Subcutaneous abdominal adipose tissue (tissue), 5 donors: ENCODE results near the gene ZNF219.
A peak's percentile ranks its signal among the peaks of the same experiment; 100 is the strongest.

Experiments
- H3K27ac ChIP-seq: one replicate; pipeline ENCODE4 v1.7.0; 2013; ENCODE audit warnings: low read depth, mild to moderate bottlenecking, inconsistent platforms, low read length, moderate library complexity
- H3K27me3 ChIP-seq, 5 donors: one replicate each; pipeline ENCODE4 v1.7.0; 2013; ENCODE audit warnings: low read length in 5 of 5, inconsistent platforms in 1 of 5; ENCODE audit not compliant: control insufficient read depth in 5 of 5, insufficient read depth in 4 of 5
- H3K36me3 ChIP-seq, 5 donors: one replicate each; pipeline ENCODE4 v1.7.0; 2013; ENCODE audit warnings: low read length in 5 of 5; ENCODE audit not compliant: control insufficient read depth in 5 of 5, insufficient read depth in 5 of 5
- H3K4me1 ChIP-seq, 5 donors: one replicate each; pipeline ENCODE4 v1.7.0; 2013; ENCODE audit warnings: low read length in 5 of 5, mild to moderate bottlenecking in 3 of 5, moderate library complexity in 1 of 5; ENCODE audit not compliant: control insufficient read depth in 5 of 5, insufficient read depth in 5 of 5
- H3K4me3 ChIP-seq, 5 donors: one replicate each; pipeline ENCODE4 v1.7.0; 2013; ENCODE audit warnings: low read length in 5 of 5, low read depth in 1 of 5
- H3K9ac ChIP-seq, 5 donors: one replicate each; pipeline ENCODE4 v1.7.0; 2013; ENCODE audit warnings: low read length in 5 of 5, mild to moderate bottlenecking in 4 of 5, moderate library complexity in 3 of 5
- H3K9me3 ChIP-seq, 5 donors: one replicate each; pipeline ENCODE4 v1.7.0; 2013; ENCODE audit warnings: low read length in 5 of 5; ENCODE audit not compliant: control insufficient read depth in 5 of 5
- donor health status: healthy.
- donor health status: healthy.
- donor health status: healthy.
- donor health status: healthy.
- donor health status: healthy.

Gene ZNF219

GRCh38 chr14:21077672-21078071 lies 20.8 kb downstream of the ZNF219 start:
- Histone ChIP-seq H3K4me1 (peaks cover 4 to 27% (median 6%) of the 10 kb centered on the region in 5 donors), H3K27me3 (no peaks in the 10 kb centered on the region), H3K9ac (no peak overlapping the region), H3K9me3 (no peaks in the 10 kb centered on the region), H3K36me3 (peaks cover 15 to 100% (median 95%) of the 10 kb centered on the region in 5 donors), H3K27ac (no peak overlapping the region), H3K4me3 (no peak overlapping the region)

GRCh38 chr14:21075719-21076437 lies 22.6 kb downstream of the ZNF219 start:
- Histone ChIP-seq H3K4me3 (no peak overlapping the region), H3K27me3 (no peaks in the 10 kb centered on the region), H3K9me3 (no peaks in the 10 kb centered on the region), H3K4me1 (peaks cover 14 to 37% (median 22%) of the 10 kb centered on the region in 5 donors), H3K36me3 (peaks cover 15 to 86% (median 78%) of the 10 kb centered on the region in 5 donors), H3K27ac (peak overlapping the region; percentile 27), H3K9ac (no peak overlapping the region)

- Histone ChIP-seq H3K27me3 (no peaks in the 10 kb centered on the region), H3K27ac (no peak overlapping the region), H3K4me3 (no peak overlapping the region), H3K9me3 (no peaks in the 10 kb centered on the region), H3K36me3 (peaks cover 12 to 74% (median 65%) of the 10 kb centered on the region in 5 donors), H3K9ac (peak overlapping the region in 1 of 5 donors; percentile 41), H3K4me1 (peaks cover 14 to 43% (median 30%) of the 10 kb centered on the region in 5 donors)
Observed at GRCh38 chr14:21074398-21075272, 23.8 kb downstream of the ZNF219 start.

- Histone ChIP-seq H3K4me1 (peaks cover 14 to 50% (median 38%) of the 10 kb centered on the region in 5 donors), H3K27ac (no peak overlapping the region), H3K27me3 (no peaks in the 10 kb centered on the region), H3K36me3 (peaks cover 11 to 67% (median 58%) of the 10 kb centered on the region in 5 donors), H3K9me3 (no peaks in the 10 kb centered on the region), H3K4me3 (no peak overlapping the region), H3K9ac (peak overlapping the region in 1 of 5 donors; percentile 38)
Observed at GRCh38 chr14:21073921-21074320, 24.5 kb downstream of the ZNF219 start.

GRCh38 chr14:21072781-21073339 lies 25.6 kb downstream of the ZNF219 start:
- Histone ChIP-seq H3K9ac (peak overlapping the region in 1 of 5 donors; percentile 84), H3K4me1 (peaks cover 16 to 57% (median 45%) of the 10 kb centered on the region in 5 donors), H3K36me3 (peaks cover 11 to 56% (median 48%) of the 10 kb centered on the region in 5 donors)

GRCh38 chr14:21072031-21072473 lies 26.4 kb downstream of the ZNF219 start:
- H3K27ac ChIP-seq: peak overlapping the region; percentile 98
- H3K27me3 ChIP-seq: no peaks in the 10 kb centered on the region
- peaks cover 4 to 48% (median 41%) of the 10 kb centered on the region in 5 donors for H3K36me3 ChIP-seq
- no peaks in the 10 kb centered on the region for H3K9me3 ChIP-seq
- H3K9ac ChIP-seq: peak overlapping the region in 4 of 5 donors; percentile 51 to 91 (median 74)
- peaks cover 16 to 57% (median 45%) of the 10 kb centered on the region in 5 donors for H3K4me1 ChIP-seq
- H3K4me3 ChIP-seq: peak overlapping the region; percentile 48 to 88 (median 86)

More at GRCh38 chr14:21072781-21073339, 25.6 kb downstream of the ZNF219 start:
- H3K9me3 ChIP-seq: no peaks in the 10 kb centered on the region
- H3K4me3 ChIP-seq: peak overlapping the region in 1 of 5 donors; percentile 48
- no peaks in the 10 kb centered on the region for H3K27me3 ChIP-seq
- H3K27ac ChIP-seq: peak overlapping the region; percentile 98

GRCh38 chr14:21071225-21072030 lies 27.0 kb downstream of the ZNF219 start:
- peak overlapping the region; percentile 98 for H3K27ac ChIP-seq
- peaks cover 4 to 42% (median 36%) of the 10 kb centered on the region in 5 donors for H3K36me3 ChIP-seq
- H3K4me3 ChIP-seq: peak overlapping the region; percentile 78 to 88 (median 86)
- no peaks in the 10 kb centered on the region for H3K27me3 ChIP-seq
- H3K9ac ChIP-seq: peak overlapping the region; percentile 89 to 93 (median 91)
- H3K4me1 ChIP-seq: peaks cover 16 to 57% (median 45%) of the 10 kb centered on the region in 5 donors
- H3K9me3 ChIP-seq: no peaks in the 10 kb centered on the region

- H3K27me3 ChIP-seq: no peaks in the 10 kb centered on the region
- H3K4me1 ChIP-seq: peaks cover 16 to 57% (median 45%) of the 10 kb centered on the region in 5 donors
- H3K36me3 ChIP-seq: peaks cover under 1 to 34% (median 29%) of the 10 kb centered on the region in 5 donors
- H3K9me3 ChIP-seq: no peaks in the 10 kb centered on the region
- peak overlapping the region; percentile 78 to 93 (median 87) for H3K4me3 ChIP-seq
- H3K27ac ChIP-seq: peak overlapping the region; percentile 98
- peak overlapping the region; percentile 89 to 93 (median 91) for H3K9ac ChIP-seq
Observed at GRCh38 chr14:21070610-21071224, 27.7 kb downstream of the ZNF219 start.
